ENCODE measurements around the gene OR2V1. TPM values are rescaled to one million over a fixed set of nuclear protein-coding genes. Genes with fewer than 3 reads are reported as not detected.

The OR2V1 gene
- total and polyA plus RNA-seq, 2 of the 4 experiments (the other 2 are of a cell fraction): not detected

GRCh38 chr5:181084621-181085195, 46.3 kb downstream of the OR2V1 start:
- no peak overlapping the region for H2AFZ ChIP-seq (replicated peaks; ENCODE audit: low read length, poor library complexity)
- H4K8ac ChIP-seq (ENCODE audit: low read depth in 2 of 2, low read length in 2 of 2): no peak overlapping the region
- WGBS, 2 experiments (ENCODE audit: extremely low coverage in 2 of 2, insufficient read length in 1 of 2): 39% methylated on average over 8 of the region's 18 CpGs; no CpG with 5 or more reads in 1 of the 2 experiments
- H3K79me1 ChIP-seq (ENCODE audit: low read depth in 1 of 2, low read length in 2 of 2): no peaks in the 10 kb centered on the region
- H3K14ac ChIP-seq (replicated peaks; ENCODE audit: low read depth, low read length): no peak overlapping the region
- intact Hi-C loops (cut with micrococcal nuclease): no loop called here
- ChIA-PET POLR2A (ENCODE audit: unreplicated experiment) (no interaction called here), CTCF (no interaction called here)
- H3K9ac ChIP-seq (ENCODE audit: low read depth, low read length): no peak overlapping the region
- no peak overlapping the region for H4K5ac ChIP-seq (ENCODE audit: low read depth, low read length)
- no peak overlapping the region for H2BK120ac ChIP-seq (ENCODE audit: low read depth, low read length)
- no peak overlapping the region for H2AK5ac ChIP-seq (ENCODE audit: low read depth, low read length)
- H4K20me1 ChIP-seq (ENCODE audit: insufficient read depth, low read length): no peaks in the 10 kb centered on the region
- no peak overlapping the region for H4K91ac ChIP-seq (ENCODE audit: insufficient read depth, low read depth, low read length)
- H3K27ac ChIP-seq (ENCODE audit: insufficient read depth, low read length): no peak overlapping the region
- TF ChIP-seq ELK1 (IDR thresholded peaks at IDR 0.05; ENCODE audit: borderline replicate concordance, low read depth, low read length) (no peak), NFE2L2 (IDR thresholded peaks at IDR 0.05; ENCODE audit: low read depth, low read length) (no peak), MAZ (IDR thresholded peaks at IDR 0.05; ENCODE audit: borderline replicate concordance, low read depth, low read length) (no peak), RAD21 (IDR thresholded peaks at IDR 0.05; ENCODE audit: low read length) (no peak), USF2 (IDR thresholded peaks at IDR 0.05; ENCODE audit: low read depth, low read length) (no peak), SMC3 (IDR thresholded peaks at IDR 0.05; ENCODE audit: low read depth, low read length) (no peak), CTCF (conservative IDR thresholded peaks at IDR 0.05; ENCODE audit: low read depth, low read length) (no peak), BHLHE40 (IDR thresholded peaks at IDR 0.05; ENCODE audit: low read depth, low read length) (no peak)
- H2AK9ac ChIP-seq (replicated peaks; ENCODE audit: low read depth, low read length, poor library complexity): no peak overlapping the region
- H2BK20ac ChIP-seq (ENCODE audit: low read depth, low read length): no peak overlapping the region
- H3K27me3 ChIP-seq (ENCODE audit: control insufficient read depth, insufficient read depth, low read length): peaks cover 7% of the 10 kb centered on the region
- H3K4me1 ChIP-seq (ENCODE audit: control insufficient read depth, insufficient read depth, low read length): no peaks in the 10 kb centered on the region
- no peak overlapping the region for H3K4me3 ChIP-seq (ENCODE audit: insufficient read depth, low read depth, low read length)
- ATAC-seq (ENCODE audit: low read depth) (no peak), DNase-seq (no peak)
- BruUV-seq (replicated peaks): no TSS peak
- no peaks in the 10 kb centered on the region; the same call in 1 of the 2 replicates for H3K9me3 ChIP-seq (ENCODE audit: control insufficient read depth, insufficient read depth, low read length)
- no peak overlapping the region for H3K56ac ChIP-seq (ENCODE audit: extremely low read depth, insufficient read depth, low read length)
- no peak overlapping the region for H3K18ac ChIP-seq (ENCODE audit: low read depth, low read length)
- no peak overlapping the region for H3K4me2 ChIP-seq (ENCODE audit: low read depth, low read length)
- H2BK15ac ChIP-seq (ENCODE audit: low read depth, low read length): no peak overlapping the region
- in situ Hi-C loops (cut with MboI; ENCODE audit: low sequenced_read_pairs): no loop called here
- no peak overlapping the region for H3K4ac ChIP-seq (ENCODE audit: low read depth, low read length)
- dilution Hi-C loops (cut with HindIII; ENCODE audit: low sequenced_read_pairs, unreplicated experiment): no loop called here
- no peaks in the 10 kb centered on the region for H3K9me1 ChIP-seq (ENCODE audit: insufficient read depth, low read length)
- no peak overlapping the region for H2BK5ac ChIP-seq (ENCODE audit: low read depth, low read length, poor library complexity, severe bottlenecking)
- H3K23ac ChIP-seq (ENCODE audit: low read depth, low read length): no peak overlapping the region
- no peaks in the 10 kb centered on the region for H3K36me3 ChIP-seq (ENCODE audit: control insufficient read depth, insufficient read depth, low read length)
